Testis (tissue), 2 donors: ENCODE measurements around the gene NEK4.

Experiments
- CTCF ChIP-seq, 3 experiments: fragments of 450-650 bp in 2 of 3; fragments of 200-600 bp in 1 of 3; sonication (generic) in 1 of 3; IDR thresholded peaks; one replicate each; pipeline ENCODE4 v1.5.1; 2016 to 2019; ENCODE audit warnings: antibody characterized with exemption in 3 of 3, mild to moderate bottlenecking in 2 of 3, moderate library complexity in 1 of 3
- POLR2A ChIP-seq: fragments of 450-650 bp; IDR thresholded peaks from one replicate; pipeline ENCODE4 v1.6.1; 2017; ENCODE audit warnings: antibody characterized with exemption, mild to moderate bottlenecking, moderate library complexity

GRCh38 chr3:52792413-52792812 is 21.7 kb upstream of the NEK4 start:
- TF ChIP-seq POLR2A (no peak), CTCF (IDR thresholded peaks at IDR 0.05) (no peak)
